K562 (cell line): ENCODE measurements around the gene PPM1E. TPM values are rescaled to one million over a fixed set of nuclear protein-coding genes. Genes with fewer than 3 reads are reported as not detected.
A peak's percentile ranks its signal among the peaks of the same experiment; 100 is the strongest.

Experiments used
- AFF4 ChIP-seq: sonication (generic); formaldehyde crosslinking; IDR thresholded peaks from 2 replicates; pipeline ENCODE4 v1.8.0; 2023; ENCODE audit warnings: mild to moderate bottlenecking, missing genetic modification reagents
- DNMT1 ChIP-seq: fragments of 450-650 bp; IDR thresholded peaks from 2 replicates; pipeline ENCODE4 v1.6.1; 2016; ENCODE audit warnings: antibody characterized with exemption, mild to moderate bottlenecking
- EGR1 ChIP-seq: fragments of 450-650 bp; conservative IDR thresholded peaks from 2 replicates; pipeline ENCODE4 v1.6.1; 2017; ENCODE audit warnings: mild to moderate bottlenecking
- ESRRA ChIP-seq: fragments of 450-650 bp; IDR thresholded peaks from 2 replicates; pipeline ENCODE4 v1.6.1; 2014; ENCODE audit warnings: low read depth, mild to moderate bottlenecking, moderate library complexity, borderline replicate concordance
- MCM3 ChIP-seq: fragments of 450-650 bp; IDR thresholded peaks from 2 replicates; pipeline ENCODE4 v1.6.1; 2016
- NCOR1 ChIP-seq: fragments of 450-650 bp; IDR thresholded peaks from 2 replicates; pipeline ENCODE4 v1.6.1; 2016; ENCODE audit warnings: mild to moderate bottlenecking, moderate library complexity
- ZNF146 ChIP-seq: IDR thresholded peaks from one replicate; pipeline ENCODE4 v1.6.1; 2018; ENCODE audit warnings: missing compliant biosample characterization; ENCODE audit not compliant: unreplicated experiment
- ZNF212 ChIP-seq: fragments of 450-650 bp; formaldehyde crosslinking; IDR thresholded peaks from 2 replicates; pipeline ENCODE4 v1.4.0; 2020; ENCODE audit warnings: mild to moderate bottlenecking
- ZNF24 ChIP-seq: fragments of 450-650 bp; IDR thresholded peaks from 2 replicates; pipeline ENCODE4 v1.6.1; 2016
- ZNF280A ChIP-seq: fragments of 450-650 bp; IDR thresholded peaks from 2 replicates; pipeline ENCODE4 v1.6.1; 2018; ENCODE audit warnings: mild to moderate bottlenecking, low read depth; ENCODE audit not compliant: partially characterized antibody
- ZNF79 ChIP-seq: fragments of 250-450 bp; sonication (Bioruptor Pico); IDR thresholded peaks from 2 replicates; pipeline ENCODE4 v1.4.0; 2020; ENCODE audit warnings: low read depth, mild to moderate bottlenecking, moderate library complexity
- ZZZ3 ChIP-seq: fragments of 450-650 bp; IDR thresholded peaks from 2 replicates; pipeline ENCODE4 v1.6.1; 2016; ENCODE audit warnings: antibody characterized with exemption, mild to moderate bottlenecking, moderate library complexity
- polyA plus RNA-seq, 8 experiments: library from polyadenylated mRNA; depleted of rRNA in 4 of 8; stranded (reverse) in 5 of 8; unstranded in 3 of 8; fragments of >200 nt; fragmentation: Nextera tagmentation in 2 of 8; fragmentation: Illumina TruSeq in 1 of 8; extraction: Ambion mirVana in 2 of 8; extraction: Trizol in 1 of 8; gene quantifications; 2 replicates each; pipeline versions ENCODE4 v1.2.1 to v1.2.3, GENCODE V29; 2011 to 2014; ENCODE audit warnings: inconsistent platforms in 1 of 8, missing spikeins in 1 of 8
- total RNA-seq, 7 experiments: library from RNA; depleted of rRNA in 6 of 7; stranded (reverse); fragments of >200 nt in 6 of 7; fragmentation: Illumina TruSeq in 2 of 7; extraction: Trizol in 2 of 7; gene quantifications; 2 replicates each; pipeline versions ENCODE4 v1.2.1 to v1.2.3, GENCODE V29; 2011 to 2021; ENCODE audit warnings: low replicate concordance in 1 of 7

Gene PPM1E
- total and polyA plus RNA-seq, 9 of the 15 experiments (the other 6 are each of a cell fraction or from before 2014, with no cell fraction given) = 1.0 to 5.7 (median 4.7) TPM

GRCh38 chr17:58886514-58886913, 130.9 kb downstream of the PPM1E start (continued):
- TF ChIP-seq EGR1 (no peak), AFF4 (no peak), ZZZ3 (no peak), ZNF79 (CRISPR knock-in tag) (no peak), ZNF146 (CRISPR knock-in tag) (peak; percentile 47), ZNF280A (no peak), DNMT1 (no peak), ZNF24 (0 out of 2 replicates have a peak, but pooled peaks have one; percentile 46), NCOR1 (no peak), ZNF212 (CRISPR knock-in tag) (no peak), ESRRA (no peak), MCM3 (no peak)
